Esophagus muscularis mucosa (tissue), 3 donors: ENCODE data around the gene CRYBG1.

ENCODE experiments used
- EP300 ChIP-seq: sonication (generic); formaldehyde crosslinking; IDR thresholded peaks from one replicate; pipeline ENCODE4 v1.6.1; 2017; ENCODE audit warnings: antibody characterized with exemption
- TF ChIP-seq, protein P1 (sequence below), 3 experiments: fragments of 200-600 bp in 2 of 3; fragments of 450-650 bp in 1 of 3; sonication (generic) in 2 of 3; IDR thresholded peaks; one replicate each; pipeline ENCODE4 v1.5.1; 2017 to 2019; ENCODE audit warnings: antibody characterized with exemption in 3 of 3, mild to moderate bottlenecking in 2 of 3, moderate library complexity in 1 of 3

GRCh38 chr6:106546691-106547414 is 186.3 kb downstream of the CRYBG1 start:
- TF ChIP-seq, protein P1, sequence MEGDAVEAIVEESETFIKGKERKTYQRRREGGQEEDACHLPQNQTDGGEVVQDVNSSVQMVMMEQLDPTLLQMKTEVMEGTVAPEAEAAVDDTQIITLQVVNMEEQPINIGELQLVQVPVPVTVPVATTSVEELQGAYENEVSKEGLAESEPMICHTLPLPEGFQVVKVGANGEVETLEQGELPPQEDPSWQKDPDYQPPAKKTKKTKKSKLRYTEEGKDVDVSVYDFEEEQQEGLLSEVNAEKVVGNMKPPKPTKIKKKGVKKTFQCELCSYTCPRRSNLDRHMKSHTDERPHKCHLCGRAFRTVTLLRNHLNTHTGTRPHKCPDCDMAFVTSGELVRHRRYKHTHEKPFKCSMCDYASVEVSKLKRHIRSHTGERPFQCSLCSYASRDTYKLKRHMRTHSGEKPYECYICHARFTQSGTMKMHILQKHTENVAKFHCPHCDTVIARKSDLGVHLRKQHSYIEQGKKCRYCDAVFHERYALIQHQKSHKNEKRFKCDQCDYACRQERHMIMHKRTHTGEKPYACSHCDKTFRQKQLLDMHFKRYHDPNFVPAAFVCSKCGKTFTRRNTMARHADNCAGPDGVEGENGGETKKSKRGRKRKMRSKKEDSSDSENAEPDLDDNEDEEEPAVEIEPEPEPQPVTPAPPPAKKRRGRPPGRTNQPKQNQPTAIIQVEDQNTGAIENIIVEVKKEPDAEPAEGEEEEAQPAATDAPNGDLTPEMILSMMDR (IDR thresholded peaks at IDR 0.05), result no peak
- no peak for TF ChIP-seq EP300
